Activated CD8-positive, alpha-beta memory T cell treated with anti-CD3 and anti-CD28 coated beads for 1 hour (primary cell): ENCODE results near the gene KIF1A.
"Not testable (repeated sequence)": the region's sequence is repeated elsewhere in the genome, so short reads cannot be mapped to it uniquely, and the experiment has no call there.

ENCODE experiments used
- DNase-seq, 2 donors: peaks; one replicate each; pipeline ENCODE4 v3.0.0-alpha.2; 2020; ENCODE audit warnings: low read depth in 1 of 2; ENCODE audit errors: extremely low read depth in 1 of 2

The KIF1A gene

DNA sequence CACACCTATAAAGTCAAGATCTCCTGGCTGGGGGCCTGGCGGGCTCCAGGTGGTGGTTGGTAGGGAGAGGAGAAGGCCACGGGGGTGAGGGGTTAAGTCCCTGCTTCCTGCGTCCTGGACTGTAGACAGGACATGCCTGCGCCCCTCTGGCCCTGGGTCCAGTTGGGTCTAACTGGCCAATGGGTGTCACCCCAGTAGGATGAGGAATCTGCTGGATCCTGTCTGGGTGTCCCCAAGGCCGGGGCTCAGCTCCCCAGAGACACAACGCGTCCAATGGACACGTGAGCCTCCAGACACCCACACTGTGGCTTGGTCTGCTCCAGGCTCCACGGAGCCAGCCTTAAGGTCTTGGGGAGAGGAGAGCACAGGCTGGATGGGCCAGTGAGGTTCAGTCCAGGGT, 108.7 kb downstream of the KIF1A start:
- DNase-seq, result no peak

- no peak for DNase-seq
These were observed 111.6 kb downstream of the KIF1A start for GRCh38 chr2:240708457-240708856.

- no peak for DNase-seq
These were observed 112.2 kb downstream of the KIF1A start for GRCh38 chr2:240707821-240708220.

GRCh38 chr2:240707043-240707756, 112.8 kb downstream of the KIF1A start:
- no peak for DNase-seq

GRCh38 chr2:240705204-240705791, 114.7 kb downstream of the KIF1A start:
- DNase-seq, result no peak

DNA sequence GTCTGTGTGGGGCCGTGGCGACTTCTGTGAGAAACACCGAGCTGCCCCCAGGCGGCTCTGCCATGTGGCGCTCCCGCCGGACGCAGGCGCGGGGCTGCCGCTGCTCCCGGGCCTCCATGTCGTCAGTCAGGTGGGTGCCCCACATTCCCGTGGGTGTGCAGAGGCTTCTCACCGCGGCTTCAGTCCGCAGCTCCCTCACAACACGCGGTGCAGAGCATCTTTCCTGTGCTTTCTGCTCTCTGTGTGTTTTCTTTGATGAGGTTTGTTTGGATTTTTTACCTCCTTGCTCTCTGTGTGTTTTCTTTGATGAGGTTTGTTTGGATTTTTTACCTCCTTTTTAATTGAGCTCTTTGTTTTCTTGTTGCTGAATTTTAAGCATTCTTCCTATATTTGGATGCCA, 115.4 kb downstream of the KIF1A start:
- no peak for DNase-seq

GRCh38 chr2:240703417-240704341, 116.3 kb downstream of the KIF1A start:
- DNase-seq, result no peak

GRCh38 chr2:240702640-240703011, 117.4 kb downstream of the KIF1A start:
- no peak for DNase-seq

DNA sequence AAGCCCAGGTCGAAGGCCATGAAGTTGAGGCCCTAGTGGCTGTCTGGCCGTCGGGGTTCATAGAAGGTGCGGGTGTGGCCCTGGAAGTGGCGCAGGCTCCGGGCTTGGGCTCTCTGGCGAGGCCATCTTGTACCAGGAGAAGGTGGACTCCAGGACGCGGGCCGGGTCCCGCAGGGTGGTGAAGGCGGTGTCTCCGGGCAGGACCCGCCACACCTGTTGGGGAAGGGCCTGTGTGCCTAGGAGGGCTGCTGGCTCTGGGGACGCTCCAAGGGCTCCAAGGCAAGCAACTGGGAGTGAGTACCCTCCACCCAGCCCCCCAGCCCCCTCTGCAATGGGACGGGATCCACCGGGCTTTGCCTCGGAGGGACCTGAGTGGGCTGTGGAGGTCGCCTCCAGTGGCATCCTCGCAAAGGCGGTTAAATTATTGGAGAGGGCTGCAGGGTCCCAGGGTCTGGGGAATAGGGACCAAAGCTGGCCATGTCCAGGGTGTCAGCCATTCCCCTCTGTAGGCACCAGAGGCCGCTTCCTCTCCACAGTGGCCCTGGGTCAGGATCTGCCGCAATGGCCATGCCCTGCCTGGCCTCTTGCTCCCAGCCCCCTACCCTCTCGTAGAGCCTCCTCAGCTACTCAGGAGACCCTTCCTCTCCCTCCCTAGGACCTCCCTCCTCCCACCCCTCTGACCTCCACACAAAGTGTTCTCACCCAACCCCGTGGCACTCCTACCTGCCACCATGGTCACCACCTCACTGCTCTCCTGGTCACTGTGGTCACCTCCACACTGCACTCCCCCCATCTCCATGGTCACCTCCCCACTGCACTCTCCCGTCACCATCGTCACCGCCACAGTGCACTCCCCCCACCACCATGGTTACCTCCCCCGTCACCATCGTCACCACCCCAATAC, 118.0 kb downstream of the KIF1A start:
- DNase-seq, result no peak

GRCh38 chr2:240701091-240701735, 118.8 kb downstream of the KIF1A start:
- no peak for DNase-seq

- not testable (repeated sequence) for DNase-seq
These were observed 119.4 kb downstream of the KIF1A start for GRCh38 chr2:240700616-240701015.

DNA sequence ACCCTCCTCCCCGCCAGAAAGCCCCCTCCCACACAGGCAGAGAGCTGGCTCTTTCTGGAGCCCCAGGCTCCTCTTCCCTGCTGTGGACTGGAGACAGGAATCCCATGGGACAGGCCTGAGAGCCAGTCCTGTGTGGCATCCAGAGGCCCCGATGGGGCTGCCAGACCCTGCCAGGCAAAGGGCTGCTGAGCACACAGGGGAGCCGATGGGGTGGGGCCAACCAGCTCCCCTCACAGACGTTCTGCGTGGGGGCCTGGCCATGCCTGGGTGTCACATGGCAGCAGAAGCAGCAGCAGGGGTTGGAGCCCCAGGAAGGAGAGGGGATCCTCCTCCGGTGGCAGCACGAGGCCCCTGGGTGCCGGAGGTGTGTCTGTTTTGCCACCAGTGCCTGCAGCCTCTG, 120.2 kb downstream of the KIF1A start:
- DNase-seq, result not testable (repeated sequence)

DNA sequence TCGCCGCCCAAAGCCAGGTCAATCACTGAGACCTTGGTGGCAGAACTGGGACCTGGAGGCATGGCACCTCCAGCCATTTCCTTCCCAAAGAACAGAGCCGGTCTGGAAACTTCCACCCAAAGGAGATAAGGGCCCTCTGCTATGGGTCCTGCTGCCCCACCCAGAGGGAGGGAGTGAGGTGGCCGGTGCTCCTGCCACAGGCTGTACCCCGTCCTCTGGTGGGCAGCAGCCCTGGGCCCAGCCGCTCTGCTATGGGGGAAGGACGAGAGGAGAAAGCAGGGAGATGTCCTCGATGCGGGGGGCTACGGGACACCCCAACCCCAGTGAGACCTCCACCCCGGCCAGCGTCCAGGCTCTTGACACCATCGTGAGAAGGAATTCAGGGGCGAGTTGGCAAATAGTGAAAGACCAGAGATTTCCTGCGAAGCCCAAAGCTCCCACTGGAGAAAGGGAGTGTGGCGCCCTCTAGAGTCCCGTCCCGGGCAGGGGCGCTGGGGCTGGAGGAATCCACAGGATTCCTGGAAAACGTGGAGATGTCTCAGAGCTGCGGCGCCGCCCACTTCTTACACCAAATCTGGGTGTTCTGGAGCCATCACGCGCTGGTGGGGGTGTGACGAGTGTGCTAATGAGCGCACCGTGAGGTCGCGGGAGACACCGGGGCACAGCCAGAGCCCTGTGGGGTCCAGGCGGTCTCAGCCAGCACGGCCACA, 121.0 kb downstream of the KIF1A start:
- DNase-seq, result not testable (repeated sequence)

- DNase-seq, result not testable (repeated sequence)
These were observed 123.5 kb downstream of the KIF1A start for GRCh38 chr2:240696469-240696868.

GRCh38 chr2:240695593-240695992, 124.4 kb downstream of the KIF1A start:
- not testable (repeated sequence) for DNase-seq

- not testable (repeated sequence) for DNase-seq
These were observed 125.7 kb downstream of the KIF1A start for GRCh38 chr2:240694304-240694703.

DNA sequence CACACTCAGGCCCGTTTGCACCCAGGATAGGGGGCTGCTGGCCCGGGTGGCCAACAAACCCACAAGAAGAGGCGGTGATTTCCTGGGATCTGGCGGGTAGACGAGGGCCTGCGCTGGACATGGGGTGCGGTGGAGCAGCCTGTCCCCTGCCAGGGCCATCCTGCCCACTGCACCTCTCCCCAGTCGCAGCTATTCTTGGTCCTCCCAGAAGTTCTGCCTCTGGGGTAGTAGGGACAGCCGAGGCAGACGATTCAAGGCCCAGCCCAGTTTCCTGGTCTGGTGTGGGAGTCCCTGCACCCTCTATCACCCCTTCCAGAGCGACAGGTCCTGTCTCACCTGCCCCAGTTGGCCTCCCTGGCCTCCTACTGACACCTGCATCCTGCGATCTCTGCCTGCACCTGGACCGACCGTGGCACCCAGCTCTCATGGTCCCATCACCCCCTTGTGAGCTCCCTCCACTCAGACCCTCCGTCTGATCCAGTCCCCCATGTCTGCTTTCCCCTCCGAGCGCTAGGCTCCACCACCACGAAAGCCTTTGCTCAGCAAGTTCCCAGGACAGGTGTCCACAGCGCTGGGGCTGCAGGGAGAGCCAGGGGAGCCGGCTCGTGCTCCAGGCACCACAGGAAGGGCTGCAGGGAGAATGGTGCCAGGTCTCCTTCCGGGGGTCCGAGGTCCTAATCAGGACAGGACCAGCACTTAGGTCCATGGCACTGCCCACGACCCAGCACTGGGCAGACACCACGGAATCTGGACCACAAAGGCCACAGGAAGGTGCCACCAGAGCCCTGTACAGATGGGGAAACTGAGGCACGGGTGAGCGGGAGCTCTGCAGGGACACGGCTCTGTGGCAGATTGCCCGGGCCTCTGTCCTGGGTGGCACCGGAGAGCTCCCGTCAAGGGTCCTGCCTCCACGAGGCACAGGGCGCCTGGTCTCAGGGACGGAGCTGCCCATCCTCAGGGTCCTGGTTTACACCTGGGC, 127.1 kb downstream of the KIF1A start:
- not testable (repeated sequence) for DNase-seq
